ENCODE measurements around the gene KCNK10. TPM values are rescaled to one million over a fixed set of nuclear protein-coding genes. Genes with fewer than 3 reads are reported as not detected.

The KCNK10 gene
- total RNA-seq, 6 experiments from 2014 or later: not detected

- no peaks in the 10 kb centered on the region for H3K36me3 ChIP-seq
- no peak for ATAC-seq
- no peak overlapping the region for H3K4me3 ChIP-seq
- H3K4me1 ChIP-seq: no peaks in the 10 kb centered on the region
- no peak for DNase-seq
- no peaks in the 10 kb centered on the region for H3K27me3 ChIP-seq
- 74% methylated on average over 9 of the region's 9 CpGs for WGBS (ENCODE audit: insufficient coverage, low coverage, low lambda C conversion rate, missing lambda C conversion rate)
- H3K27ac ChIP-seq: no peak overlapping the region
- TF ChIP-seq POLR2A (IDR thresholded peaks at IDR 0.05): no peak
- TF ChIP-seq, protein P1, sequence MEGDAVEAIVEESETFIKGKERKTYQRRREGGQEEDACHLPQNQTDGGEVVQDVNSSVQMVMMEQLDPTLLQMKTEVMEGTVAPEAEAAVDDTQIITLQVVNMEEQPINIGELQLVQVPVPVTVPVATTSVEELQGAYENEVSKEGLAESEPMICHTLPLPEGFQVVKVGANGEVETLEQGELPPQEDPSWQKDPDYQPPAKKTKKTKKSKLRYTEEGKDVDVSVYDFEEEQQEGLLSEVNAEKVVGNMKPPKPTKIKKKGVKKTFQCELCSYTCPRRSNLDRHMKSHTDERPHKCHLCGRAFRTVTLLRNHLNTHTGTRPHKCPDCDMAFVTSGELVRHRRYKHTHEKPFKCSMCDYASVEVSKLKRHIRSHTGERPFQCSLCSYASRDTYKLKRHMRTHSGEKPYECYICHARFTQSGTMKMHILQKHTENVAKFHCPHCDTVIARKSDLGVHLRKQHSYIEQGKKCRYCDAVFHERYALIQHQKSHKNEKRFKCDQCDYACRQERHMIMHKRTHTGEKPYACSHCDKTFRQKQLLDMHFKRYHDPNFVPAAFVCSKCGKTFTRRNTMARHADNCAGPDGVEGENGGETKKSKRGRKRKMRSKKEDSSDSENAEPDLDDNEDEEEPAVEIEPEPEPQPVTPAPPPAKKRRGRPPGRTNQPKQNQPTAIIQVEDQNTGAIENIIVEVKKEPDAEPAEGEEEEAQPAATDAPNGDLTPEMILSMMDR (IDR thresholded peaks at IDR 0.05): no peak
- intact Hi-C loops (cut with DNase I): no loop called here
- H3K9me3 ChIP-seq: no peaks in the 10 kb centered on the region
Observed at GRCh38 chr14:88241810-88242209, 81.3 kb downstream of the KCNK10 start.

DNA sequence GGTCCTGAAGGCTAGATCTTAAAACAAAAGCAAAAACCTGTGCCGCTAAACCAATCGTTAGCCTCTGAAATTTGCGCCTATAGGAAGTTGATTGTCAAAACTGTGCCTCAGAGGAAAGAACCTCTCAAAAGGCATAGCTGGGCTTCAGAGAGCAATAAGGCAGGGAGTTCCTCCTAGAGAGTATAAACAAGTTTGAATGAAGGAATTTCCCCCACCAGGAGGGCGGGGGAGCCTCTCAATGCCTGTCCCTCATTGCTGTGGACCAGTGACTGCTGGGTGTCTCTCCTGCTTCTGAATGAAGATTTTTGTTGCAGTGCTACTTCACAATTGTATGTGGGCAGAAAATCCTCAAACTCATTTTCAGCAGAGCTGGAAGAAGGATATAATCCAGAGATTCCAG is 88.6 kb downstream of the KCNK10 start:
- H3K36me3 ChIP-seq: no peaks in the 10 kb centered on the region
- no peak overlapping the region for H3K27ac ChIP-seq
- H3K27me3 ChIP-seq: no peaks in the 10 kb centered on the region
- WGBS (ENCODE audit: insufficient coverage, low coverage, low lambda C conversion rate, missing lambda C conversion rate): 70% methylated on average over 4 of the region's 4 CpGs
- H3K4me3 ChIP-seq: no peak overlapping the region
- no peaks in the 10 kb centered on the region for H3K9me3 ChIP-seq
- DNase-seq: no peak
- no peaks in the 10 kb centered on the region for H3K4me1 ChIP-seq
- intact Hi-C loops (cut with DNase I): no loop called here
- TF ChIP-seq POLR2A (IDR thresholded peaks at IDR 0.05): no peak
- TF ChIP-seq, protein P1 (IDR thresholded peaks at IDR 0.05): no peak
- ATAC-seq: no peak

GRCh38 chr14:88233915-88234314 is 89.2 kb downstream of the KCNK10 start:
- TF ChIP-seq, protein P1 (IDR thresholded peaks at IDR 0.05): peak in 1 of 4 donors; percentile 25
- no peak for TF ChIP-seq POLR2A (IDR thresholded peaks at IDR 0.05)
- H3K9me3 ChIP-seq: no peaks in the 10 kb centered on the region
- no peaks in the 10 kb centered on the region for H3K36me3 ChIP-seq
- H3K4me1 ChIP-seq: no peaks in the 10 kb centered on the region
- intact Hi-C loops (cut with DNase I): no loop called here
- H3K27me3 ChIP-seq: no peaks in the 10 kb centered on the region
- DNase-seq: no peak
- WGBS (ENCODE audit: insufficient coverage, low coverage, low lambda C conversion rate, missing lambda C conversion rate): 57% methylated on average over 5 of the region's 5 CpGs
- no peak overlapping the region for H3K4me3 ChIP-seq
- H3K27ac ChIP-seq: no peak overlapping the region
- ATAC-seq: no peak

DNA sequence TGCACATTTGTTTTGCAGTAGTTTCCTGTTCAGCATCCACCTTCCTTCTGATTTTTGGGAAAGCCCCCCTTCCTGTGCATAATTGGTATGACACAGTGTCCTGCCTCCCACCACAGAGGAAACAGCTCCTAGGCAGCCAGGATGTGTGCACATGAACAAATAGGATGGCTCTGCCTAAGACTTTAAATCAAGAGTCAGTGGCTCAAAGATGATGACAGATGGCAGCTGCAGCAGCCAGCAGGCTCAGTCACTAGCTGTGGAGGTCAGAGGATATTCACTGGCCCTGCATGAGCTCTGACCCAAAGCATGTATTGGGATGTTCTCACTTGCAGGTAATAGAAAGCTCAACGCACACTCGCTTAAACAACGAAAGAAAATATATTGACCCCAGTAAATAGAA is 90.3 kb downstream of the KCNK10 start:
- no peak for DNase-seq
- no peaks in the 10 kb centered on the region for H3K27me3 ChIP-seq
- intact Hi-C loops (cut with DNase I): no loop called here
- H3K9me3 ChIP-seq: no peaks in the 10 kb centered on the region
- TF ChIP-seq, protein P1 (IDR thresholded peaks at IDR 0.05): no peak
- TF ChIP-seq POLR2A (IDR thresholded peaks at IDR 0.05): no peak
- no peaks in the 10 kb centered on the region for H3K36me3 ChIP-seq
- H3K4me1 ChIP-seq: no peaks in the 10 kb centered on the region
- H3K4me3 ChIP-seq: no peak overlapping the region
- whole genome bisulfite sequencing (ENCODE audit: insufficient coverage, low coverage, low lambda C conversion rate, missing lambda C conversion rate): 88% methylated on average over 3 of the region's 3 CpGs
- H3K27ac ChIP-seq: no peak overlapping the region
- ATAC-seq: no peak

- H3K4me3 ChIP-seq: no peak overlapping the region
- DNase-seq: no peak
- WGBS (ENCODE audit: insufficient coverage, low coverage, low lambda C conversion rate, missing lambda C conversion rate): 50% methylated on average over 5 of the region's 5 CpGs
- no peak for ATAC-seq
- intact Hi-C loops (cut with DNase I): no loop called here
- H3K36me3 ChIP-seq: no peaks in the 10 kb centered on the region
- H3K9me3 ChIP-seq: no peaks in the 10 kb centered on the region
- no peak for TF ChIP-seq POLR2A (IDR thresholded peaks at IDR 0.05)
- TF ChIP-seq, protein P1 (IDR thresholded peaks at IDR 0.05): no peak
- no peaks in the 10 kb centered on the region for H3K4me1 ChIP-seq
- no peaks in the 10 kb centered on the region for H3K27me3 ChIP-seq
- no peak overlapping the region for H3K27ac ChIP-seq
Observed at GRCh38 chr14:88231603-88232002, 91.5 kb downstream of the KCNK10 start.
